Measurements from ENCODE around the gene GLP1R. TPM values are rescaled to one million over a fixed set of nuclear protein-coding genes. Genes with fewer than 3 reads are reported as not detected.
"Not testable (repeated sequence)": the region's sequence is repeated elsewhere in the genome, so short reads cannot be mapped to it uniquely, and the experiment has no call there.

The GLP1R gene
- total RNA-seq, 4 donors from 2014 or later: not detected

DNA sequence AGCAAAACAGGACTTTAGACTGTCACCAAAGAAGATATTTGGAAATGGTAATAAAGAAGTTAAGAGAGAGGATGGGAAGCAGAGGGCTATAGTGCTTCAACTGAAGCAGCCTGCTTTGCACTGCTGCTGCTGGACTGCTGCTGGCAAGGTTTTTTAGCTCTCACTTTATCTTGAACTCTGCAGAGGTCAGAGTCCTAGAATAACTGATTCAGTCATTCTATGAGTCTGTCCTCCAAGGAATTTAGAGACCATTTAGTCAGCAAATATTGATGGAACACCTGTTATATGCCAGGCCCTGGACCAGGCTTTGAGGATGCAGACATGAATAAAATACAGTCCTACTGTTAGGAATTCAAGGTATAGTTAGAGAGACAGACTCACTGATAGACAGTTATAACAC is 75.5 kb downstream of the GLP1R start:
- Histone ChIP-seq H3K9me3 (no peaks in the 10 kb centered on the region), H3K36me3 (no peaks in the 10 kb centered on the region), H3K27ac (no peak overlapping the region), H3K4me3 (no peak overlapping the region), H3K27me3 (no peaks in the 10 kb centered on the region), H3K4me1 (no peaks in the 10 kb centered on the region)
- ATAC-seq (no peak), DNase-seq (no peak)
- TF ChIP-seq POLR2A (IDR thresholded peaks at IDR 0.05): no peak
- TF ChIP-seq, protein P1, sequence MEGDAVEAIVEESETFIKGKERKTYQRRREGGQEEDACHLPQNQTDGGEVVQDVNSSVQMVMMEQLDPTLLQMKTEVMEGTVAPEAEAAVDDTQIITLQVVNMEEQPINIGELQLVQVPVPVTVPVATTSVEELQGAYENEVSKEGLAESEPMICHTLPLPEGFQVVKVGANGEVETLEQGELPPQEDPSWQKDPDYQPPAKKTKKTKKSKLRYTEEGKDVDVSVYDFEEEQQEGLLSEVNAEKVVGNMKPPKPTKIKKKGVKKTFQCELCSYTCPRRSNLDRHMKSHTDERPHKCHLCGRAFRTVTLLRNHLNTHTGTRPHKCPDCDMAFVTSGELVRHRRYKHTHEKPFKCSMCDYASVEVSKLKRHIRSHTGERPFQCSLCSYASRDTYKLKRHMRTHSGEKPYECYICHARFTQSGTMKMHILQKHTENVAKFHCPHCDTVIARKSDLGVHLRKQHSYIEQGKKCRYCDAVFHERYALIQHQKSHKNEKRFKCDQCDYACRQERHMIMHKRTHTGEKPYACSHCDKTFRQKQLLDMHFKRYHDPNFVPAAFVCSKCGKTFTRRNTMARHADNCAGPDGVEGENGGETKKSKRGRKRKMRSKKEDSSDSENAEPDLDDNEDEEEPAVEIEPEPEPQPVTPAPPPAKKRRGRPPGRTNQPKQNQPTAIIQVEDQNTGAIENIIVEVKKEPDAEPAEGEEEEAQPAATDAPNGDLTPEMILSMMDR (IDR thresholded peaks at IDR 0.05 in 4 of 5, conservative IDR thresholded peaks at IDR 0.05 in 1 of 5): no peak
- intact Hi-C loops (cut with DNase I; ENCODE audit: low total_unique reads) (no loop called here), in situ Hi-C loops (cut with MboI; ENCODE audit: low sequenced_read_pairs in 4 of 4) (no loop called here)

DNA sequence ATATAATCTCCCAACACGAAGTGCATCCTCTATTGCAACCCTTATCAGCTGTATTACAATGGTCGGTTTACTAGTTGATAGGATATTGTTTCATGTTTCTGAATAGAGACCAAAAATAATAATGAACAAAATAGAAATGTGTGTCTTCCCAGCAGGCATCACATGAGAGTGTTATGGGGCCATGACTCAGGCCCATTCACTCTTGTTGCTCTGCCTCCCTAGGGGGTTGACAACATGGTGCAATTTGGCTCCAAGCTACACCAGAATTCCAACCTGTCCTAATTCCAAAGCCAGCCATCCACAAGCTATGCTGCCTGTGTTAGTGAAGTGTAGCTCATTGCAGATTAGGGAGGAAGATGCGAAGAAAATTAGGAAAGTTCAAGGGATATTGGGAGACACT is 79.5 kb downstream of the GLP1R start:
- Histone ChIP-seq H3K36me3 (no peaks in the 10 kb centered on the region), H3K4me3 (no peak overlapping the region), H3K9me3 (no peaks in the 10 kb centered on the region), H3K27ac (no peak overlapping the region), H3K27me3 (no peaks in the 10 kb centered on the region), H3K4me1 (no peaks in the 10 kb centered on the region)
- in situ Hi-C loops (cut with MboI; ENCODE audit: low sequenced_read_pairs in 4 of 4): no loop called here
- intact Hi-C loops (cut with DNase I; ENCODE audit: low total_unique reads): no loop called here
- TF ChIP-seq, protein P1 (IDR thresholded peaks at IDR 0.05 in 4 of 5, conservative IDR thresholded peaks at IDR 0.05 in 1 of 5): no peak
- TF ChIP-seq POLR2A (IDR thresholded peaks at IDR 0.05): no peak
- ATAC-seq: peak; percentile 23 to 24
- DNase-seq: peak in 1 of 2 donors; percentile 12

GRCh38 chr6:39128832-39129231 is 80.3 kb downstream of the GLP1R start:
- Histone ChIP-seq H3K9me3 (no peaks in the 10 kb centered on the region), H3K4me3 (no peak overlapping the region), H3K4me1 (no peaks in the 10 kb centered on the region), H3K27ac (no peak overlapping the region), H3K27me3 (no peaks in the 10 kb centered on the region), H3K36me3 (no peaks in the 10 kb centered on the region)
- DNase-seq (no peak), ATAC-seq (no peak)
- in situ Hi-C loops (cut with MboI; ENCODE audit: low sequenced_read_pairs in 4 of 4) (no loop called here), intact Hi-C loops (cut with DNase I; ENCODE audit: low total_unique reads) (no loop called here)
- TF ChIP-seq, protein P1 (IDR thresholded peaks at IDR 0.05 in 4 of 5, conservative IDR thresholded peaks at IDR 0.05 in 1 of 5): no peak
- TF ChIP-seq POLR2A (IDR thresholded peaks at IDR 0.05): no peak

- Histone ChIP-seq H3K4me3 (no peak overlapping the region), H3K27me3 (no peaks in the 10 kb centered on the region), H3K36me3 (no peaks in the 10 kb centered on the region), H3K4me1 (no peaks in the 10 kb centered on the region), H3K9me3 (no peaks in the 10 kb centered on the region), H3K27ac (no peak overlapping the region)
- intact Hi-C loops (cut with DNase I; ENCODE audit: low total_unique reads) (no loop called here), in situ Hi-C loops (cut with MboI; ENCODE audit: low sequenced_read_pairs in 4 of 4) (no loop called here)
- no peak for DNase-seq
- TF ChIP-seq POLR2A (IDR thresholded peaks at IDR 0.05): no peak
- TF ChIP-seq, protein P1 (IDR thresholded peaks at IDR 0.05 in 4 of 5, conservative IDR thresholded peaks at IDR 0.05 in 1 of 5): no peak
- ATAC-seq: no peak
Observed at GRCh38 chr6:39130691-39131090, 82.1 kb downstream of the GLP1R start.

DNA sequence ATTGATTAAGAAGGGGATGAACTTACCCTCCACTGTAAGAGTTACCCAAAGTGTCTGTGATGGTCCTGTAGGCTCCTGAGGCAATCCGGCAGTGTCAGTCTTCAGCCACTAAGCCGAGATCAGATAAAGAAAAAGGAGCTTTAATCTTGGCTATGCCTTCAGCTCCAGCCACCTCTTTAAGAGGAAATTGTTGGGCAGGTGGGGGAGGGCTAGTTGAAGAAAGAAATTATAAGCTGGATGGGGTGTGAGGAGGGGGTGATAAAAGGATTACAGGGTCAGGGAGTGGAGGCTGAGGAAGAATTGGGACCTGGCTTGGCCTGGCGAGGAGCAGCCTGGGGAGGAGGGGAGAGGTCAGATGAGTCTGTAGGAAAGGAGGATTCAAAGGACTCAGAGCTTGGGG is 86.2 kb downstream of the GLP1R start:
- DNase-seq; intact Hi-C loops (cut with DNase I; ENCODE audit: low total_unique reads); H3K9me3 ChIP-seq; H3K27me3 ChIP-seq; H3K36me3 ChIP-seq; H3K27ac ChIP-seq; H3K4me3 ChIP-seq; H3K4me1 ChIP-seq; in situ Hi-C loops (cut with MboI; ENCODE audit: low sequenced_read_pairs in 4 of 4); ATAC-seq: not testable (repeated sequence)

DNA sequence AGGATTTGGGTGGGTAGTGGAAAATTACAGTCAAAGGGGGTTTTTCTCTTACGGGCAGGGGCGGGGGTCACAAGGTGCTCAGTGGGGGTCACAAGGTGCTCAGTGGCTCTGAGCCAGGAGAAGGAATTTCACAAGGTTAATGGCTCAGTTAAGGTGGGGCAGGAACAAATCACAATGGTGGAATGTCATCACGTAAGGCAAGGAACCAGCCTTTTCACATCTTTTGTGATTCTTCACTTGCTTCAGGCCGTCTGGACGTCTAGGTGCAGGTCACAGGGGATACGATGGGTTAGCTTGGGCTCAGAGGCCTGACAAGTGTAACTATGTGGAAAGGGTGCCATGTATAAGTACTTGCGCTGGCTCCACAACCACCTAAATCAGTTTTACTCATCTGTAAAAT is 87.6 kb downstream of the GLP1R start:
- H3K4me1 ChIP-seq; H3K27me3 ChIP-seq; DNase-seq; H3K4me3 ChIP-seq; intact Hi-C loops (cut with DNase I; ENCODE audit: low total_unique reads); in situ Hi-C loops (cut with MboI; ENCODE audit: low sequenced_read_pairs in 4 of 4); H3K9me3 ChIP-seq; ATAC-seq; H3K27ac ChIP-seq; H3K36me3 ChIP-seq: not testable (repeated sequence)

Data from gastrocnemius medialis (tissue), 4 donors.